HG03135 (cell line): ENCODE results near the gene RABEPK.
"Not testable (repeated sequence)": the region's sequence is repeated elsewhere in the genome, so short reads cannot be mapped to it uniquely, and the experiment has no call there.

Source experiments
- ATAC-seq: cut with Tn5 transposase; IDR thresholded peaks from one replicate; pipeline ENCODE4 v1.9.1; 2021; ENCODE audit warnings: mild to moderate bottlenecking, moderate library complexity; ENCODE audit not compliant: unreplicated experiment

RABEPK gene, protein sequence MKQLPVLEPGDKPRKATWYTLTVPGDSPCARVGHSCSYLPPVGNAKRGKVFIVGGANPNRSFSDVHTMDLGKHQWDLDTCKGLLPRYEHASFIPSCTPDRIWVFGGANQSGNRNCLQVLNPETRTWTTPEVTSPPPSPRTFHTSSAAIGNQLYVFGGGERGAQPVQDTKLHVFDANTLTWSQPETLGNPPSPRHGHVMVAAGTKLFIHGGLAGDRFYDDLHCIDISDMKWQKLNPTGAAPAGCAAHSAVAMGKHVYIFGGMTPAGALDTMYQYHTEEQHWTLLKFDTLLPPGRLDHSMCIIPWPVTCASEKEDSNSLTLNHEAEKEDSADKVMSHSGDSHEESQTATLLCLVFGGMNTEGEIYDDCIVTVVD

DNA sequence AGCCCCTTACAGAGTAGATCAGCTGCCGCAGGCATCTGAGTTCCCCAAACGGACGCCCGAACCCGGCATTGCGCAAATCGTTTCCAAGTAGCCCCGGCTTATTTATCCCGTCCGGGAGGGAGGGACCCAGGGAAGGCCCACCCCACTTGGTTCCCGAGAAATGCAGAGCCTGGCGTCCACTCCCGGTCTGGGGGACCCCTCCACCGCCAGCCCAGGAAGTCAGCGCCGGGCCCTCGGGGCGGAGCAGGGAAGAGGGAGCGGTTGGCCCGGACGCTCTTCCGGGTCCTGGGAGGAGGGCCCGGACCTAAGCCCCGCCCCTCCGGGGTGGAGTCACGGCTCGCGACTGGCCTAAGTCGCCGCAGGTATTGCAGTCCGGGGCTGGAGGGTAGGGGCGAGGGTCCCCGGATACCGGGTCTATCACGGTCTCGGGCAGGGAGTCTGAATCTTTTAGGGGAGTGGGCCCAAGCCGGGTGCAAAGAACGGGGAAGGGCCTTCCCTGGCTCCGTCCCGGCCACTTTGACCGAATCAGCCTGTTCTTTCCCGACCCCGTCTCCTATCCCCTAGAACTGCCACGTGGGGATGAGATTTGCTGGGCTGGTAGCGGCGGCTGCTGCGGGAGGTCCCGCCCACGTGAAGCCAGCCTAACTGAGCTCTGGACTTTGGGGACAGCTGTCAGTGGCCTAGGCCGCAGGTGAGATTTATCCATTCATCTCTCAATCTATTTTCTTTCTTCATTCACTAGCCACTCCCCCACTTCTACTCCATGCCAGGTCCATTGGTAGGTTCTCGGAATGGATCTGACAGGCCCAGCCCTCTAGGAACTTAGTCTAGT, at the start of gene RABEPK:
Gene RABEPK (plus strand): TSS at position 327 of the 832 bp plus-strand sequence. CDS start 2,472 bp downstream, outside the sequence.
- ATAC-seq: peak; percentile 95

DNA sequence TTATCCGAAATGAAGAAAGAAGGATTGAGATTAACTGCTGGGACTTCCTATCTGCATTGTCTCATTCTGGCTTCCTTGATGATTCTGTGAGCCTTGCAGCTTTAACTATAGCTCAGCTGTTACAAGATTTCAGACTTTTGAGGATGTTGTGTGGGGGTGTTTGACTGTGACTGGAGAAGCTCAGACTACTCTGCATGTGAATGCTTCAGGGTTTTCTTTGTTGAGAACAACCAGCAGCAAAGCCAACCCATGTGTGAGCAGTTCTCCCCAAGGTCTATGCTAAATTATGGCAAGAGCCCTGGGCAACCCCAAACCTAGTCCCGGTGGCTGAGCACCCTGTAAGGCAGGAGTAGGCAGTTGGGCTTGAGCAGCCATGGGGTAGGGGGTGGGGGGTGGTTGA, 48.6 kb upstream of the RABEPK start:
- ATAC-seq: no peak

DNA sequence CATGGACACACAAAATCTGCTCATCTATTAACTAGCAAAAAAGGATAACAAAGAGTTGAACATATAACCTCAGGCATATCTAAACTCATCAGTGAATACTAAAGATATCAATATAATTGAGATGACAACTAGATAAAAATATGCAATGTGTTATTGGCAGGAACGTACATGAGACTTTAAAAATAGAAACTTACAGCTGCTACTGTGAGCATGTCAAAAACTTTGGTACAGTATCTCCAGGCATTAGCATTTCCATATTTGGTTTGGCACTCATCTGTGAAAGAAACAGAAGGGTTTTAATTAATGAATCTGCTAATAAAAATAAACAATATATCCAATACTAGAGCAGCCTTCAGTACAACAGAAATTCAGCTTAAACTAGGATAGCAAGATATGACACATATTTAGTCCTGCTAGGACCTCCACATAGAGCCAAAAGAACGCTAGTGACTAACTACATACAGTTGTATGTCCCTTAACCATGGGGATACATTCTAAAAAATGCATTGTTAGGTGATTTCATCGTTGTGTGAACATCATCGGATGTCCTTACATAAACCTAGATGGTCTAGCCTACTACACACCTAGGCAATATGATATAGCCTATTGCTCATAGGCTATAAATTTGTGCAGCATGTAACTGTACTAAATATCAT, 46.5 kb upstream of the RABEPK start:
- no peak for ATAC-seq

DNA sequence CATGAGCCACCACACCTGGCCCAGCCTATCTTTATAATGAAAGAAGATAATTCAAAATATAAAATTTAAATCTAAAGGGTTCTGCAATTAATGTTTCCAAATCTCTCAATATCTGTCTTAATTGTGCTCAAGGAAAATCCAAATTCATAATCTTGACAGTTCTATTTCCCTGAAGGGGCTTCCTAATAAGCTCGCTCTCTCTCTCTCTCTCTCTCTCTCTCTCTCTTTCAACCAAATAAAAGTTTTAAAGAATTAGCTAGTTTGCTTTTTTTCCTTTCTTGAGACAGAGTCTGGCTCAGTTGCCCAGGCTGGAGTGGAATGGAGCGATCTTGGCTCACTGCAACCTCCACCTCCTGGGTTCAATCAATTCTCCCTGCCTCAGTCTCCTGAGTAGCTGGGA, 43.8 kb upstream of the RABEPK start:
- ATAC-seq: no peak

DNA sequence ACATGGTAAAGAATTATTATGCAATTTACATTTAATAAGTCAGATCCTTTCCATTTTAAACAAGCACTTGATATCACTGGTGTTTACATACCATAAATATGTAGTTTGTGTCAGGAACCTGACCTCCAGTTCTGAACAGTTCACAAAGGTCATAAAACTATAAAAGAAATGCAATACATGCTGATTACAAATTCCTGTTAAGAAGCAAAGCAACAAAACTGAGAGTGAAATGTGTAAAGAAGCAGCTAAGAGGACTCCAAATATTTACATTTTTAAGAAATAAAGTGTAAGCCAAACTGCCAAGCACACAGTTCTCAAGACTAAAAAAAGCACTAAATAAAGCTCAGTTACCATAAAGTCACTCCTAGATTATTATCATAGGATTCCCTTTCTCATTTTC, 39.6 kb upstream of the RABEPK start:
- ATAC-seq: no peak

DNA sequence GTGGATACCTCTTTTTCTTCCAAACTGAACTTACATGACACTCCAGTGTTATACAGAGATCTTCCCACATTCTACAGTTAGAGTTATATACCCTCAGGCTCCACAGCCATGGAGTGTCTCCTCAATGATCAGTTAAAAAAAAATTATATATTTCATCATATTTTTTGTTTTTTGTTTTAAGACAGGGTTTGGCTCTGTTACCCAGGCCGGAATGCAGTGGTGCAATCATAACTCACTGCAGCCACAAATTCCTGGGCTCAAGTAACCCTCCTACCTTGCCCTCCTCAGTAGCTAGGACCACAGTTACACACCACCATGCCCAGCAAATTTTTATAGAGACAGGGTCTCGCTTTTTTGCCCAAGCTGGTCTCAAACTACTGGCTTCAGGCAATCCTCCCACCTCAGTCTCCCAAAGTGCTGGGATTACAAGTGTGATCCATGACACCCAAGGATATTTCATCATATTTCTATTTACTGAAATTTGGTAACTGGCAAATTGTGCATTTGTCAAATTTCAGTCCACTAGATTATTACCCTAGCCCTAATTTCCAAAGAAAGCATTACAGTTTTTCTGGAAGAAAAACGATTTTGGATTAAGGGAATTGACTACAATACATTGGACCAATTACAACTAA, 38.9 kb upstream of the RABEPK start:
- no peak for ATAC-seq

DNA sequence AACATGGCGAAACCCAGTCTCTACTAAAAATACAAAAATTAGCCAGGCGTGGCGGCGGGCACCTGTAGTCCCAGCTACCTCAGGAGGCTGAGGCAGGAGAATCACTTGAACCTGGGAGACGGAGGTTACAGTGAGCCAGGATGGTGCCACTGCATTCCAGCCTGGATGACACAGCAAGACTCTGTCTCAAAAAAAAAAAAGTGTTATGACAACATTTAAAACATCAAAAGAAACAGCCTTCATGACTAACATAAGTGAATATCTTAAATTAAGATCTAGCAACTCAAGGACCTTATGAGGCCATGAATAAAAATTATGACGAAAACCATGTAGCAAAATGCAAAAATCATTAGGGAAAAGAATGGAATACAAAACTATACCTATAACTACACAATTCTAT, 37.5 kb upstream of the RABEPK start:
- not testable (repeated sequence) for ATAC-seq

DNA sequence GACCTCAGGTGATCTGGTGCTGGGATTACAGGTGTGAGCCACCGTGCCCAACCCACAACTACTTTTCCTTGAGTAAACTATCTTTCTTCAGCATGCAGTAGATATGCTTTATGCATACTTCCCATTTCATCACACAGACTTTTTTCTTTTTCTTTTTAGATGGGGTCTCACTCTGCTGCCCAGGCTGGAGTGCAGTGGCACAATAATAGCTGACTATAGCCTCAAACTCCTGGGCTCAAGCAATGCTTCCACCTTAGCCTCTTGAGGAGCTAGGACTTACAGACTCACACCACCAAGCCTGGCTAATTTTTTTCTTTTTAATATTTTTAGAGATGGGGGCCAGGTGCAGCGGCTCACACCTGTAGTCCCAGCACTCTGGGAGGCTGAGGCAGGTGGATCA, 33.6 kb upstream of the RABEPK start:
- no peak for ATAC-seq

DNA sequence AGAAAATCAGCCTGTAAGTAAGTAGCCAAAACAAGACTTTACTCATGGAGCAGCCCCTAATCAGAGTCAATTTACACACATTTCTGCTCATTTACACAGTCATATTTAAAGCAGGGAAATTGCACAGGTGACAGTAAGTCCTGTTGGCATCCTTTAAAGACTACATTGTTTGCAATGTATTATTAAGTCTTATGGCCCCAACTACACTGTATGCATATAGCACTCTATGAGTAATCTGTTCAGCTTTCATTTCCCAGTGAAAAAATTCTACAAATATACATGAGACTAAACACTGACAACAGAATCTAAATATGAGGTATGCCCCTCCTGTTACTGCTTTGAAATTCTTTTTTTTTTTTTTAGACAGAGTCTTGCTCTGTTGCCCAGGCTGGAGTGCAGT, 30.4 kb upstream of the RABEPK start:
- ATAC-seq: no peak

DNA sequence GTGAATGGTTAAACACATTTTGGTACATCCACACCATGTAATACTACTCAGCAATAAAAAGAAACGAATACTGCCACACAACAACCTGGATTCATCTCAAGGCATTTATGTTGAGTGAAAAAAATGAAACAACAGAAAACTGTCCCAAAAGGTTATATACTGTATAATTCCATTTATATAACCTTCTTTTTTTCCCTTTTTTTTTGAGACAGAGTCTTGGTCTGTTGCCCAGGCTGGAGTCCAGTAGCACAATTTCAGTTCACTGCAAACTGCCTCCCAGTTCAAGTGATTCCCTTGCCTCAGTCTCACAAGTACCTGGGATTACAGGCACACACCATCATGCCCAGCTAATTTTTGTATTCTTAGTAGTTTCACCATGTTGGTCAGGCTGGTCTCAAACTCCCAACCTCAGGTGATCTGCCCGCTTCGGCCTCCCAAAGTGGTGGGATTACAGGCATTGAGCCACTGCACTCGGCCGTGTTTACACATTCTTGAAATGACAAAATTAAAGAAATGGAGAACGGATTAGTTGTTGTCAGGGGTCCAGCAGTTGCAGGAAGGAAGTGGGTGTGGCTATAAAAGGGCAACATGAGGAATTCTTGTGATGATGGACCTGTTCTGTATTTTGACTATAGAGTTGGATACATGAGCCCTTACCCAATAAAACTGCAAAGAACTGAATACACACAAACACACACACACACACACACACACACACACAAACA, 28.1 kb upstream of the RABEPK start:
- ATAC-seq: no peak

DNA sequence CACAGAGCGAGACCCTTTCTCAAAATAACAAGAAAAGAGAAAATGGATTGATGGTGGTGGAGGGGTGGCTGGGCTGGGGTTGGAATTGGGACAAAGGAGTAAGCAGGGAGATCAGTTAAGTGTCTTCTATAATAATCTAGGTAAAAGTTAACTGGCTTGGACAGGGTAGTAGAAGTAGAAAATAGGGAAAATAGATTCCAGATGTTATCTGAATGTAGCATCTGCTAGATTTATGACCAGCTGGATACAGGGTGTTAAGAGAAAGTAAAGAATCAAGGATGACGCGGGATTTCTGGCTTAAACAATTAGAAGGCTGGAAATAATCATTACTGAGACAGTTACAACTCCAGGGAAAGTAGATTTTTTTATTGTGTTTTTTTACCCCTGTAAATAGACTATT, 23.7 kb upstream of the RABEPK start:
- no peak for ATAC-seq

DNA sequence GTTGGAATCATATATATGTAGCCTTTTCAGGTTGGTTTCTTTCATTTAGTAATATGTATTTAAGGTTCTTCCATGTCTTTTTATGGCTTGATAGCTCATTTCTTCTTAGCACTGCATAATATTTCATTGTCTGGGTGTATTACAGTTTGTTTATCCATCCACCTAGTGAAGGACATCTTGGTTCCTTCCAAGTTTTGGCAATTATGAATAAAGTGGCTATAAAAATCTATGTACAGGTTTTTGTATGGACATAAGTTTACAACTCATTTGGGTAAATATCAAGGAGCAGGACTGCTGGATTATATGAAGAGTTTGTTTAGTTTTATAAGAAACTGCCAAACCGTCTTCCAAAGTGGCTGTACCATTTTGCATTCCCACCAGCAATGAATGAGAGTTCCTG, 22.5 kb upstream of the RABEPK start:
- no peak for ATAC-seq

DNA sequence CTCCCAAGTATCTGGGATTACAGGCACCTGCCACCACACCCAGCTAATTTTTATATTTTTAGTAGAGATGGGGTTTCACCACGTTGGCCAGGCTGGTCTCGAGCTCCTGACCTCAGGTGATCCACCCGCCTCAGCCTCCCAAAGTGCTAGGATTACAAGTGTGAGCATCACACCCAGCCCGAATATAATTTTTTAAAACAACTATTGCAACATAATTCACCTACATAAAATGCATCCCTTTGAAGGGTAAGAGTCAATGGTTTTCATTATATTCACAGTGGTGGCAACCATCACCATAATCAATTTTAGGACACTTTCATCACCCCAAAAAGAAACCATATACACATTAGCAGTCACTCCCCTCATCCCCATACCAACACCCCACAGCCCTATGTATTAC, 20.6 kb upstream of the RABEPK start:
- not testable (repeated sequence) for ATAC-seq

DNA sequence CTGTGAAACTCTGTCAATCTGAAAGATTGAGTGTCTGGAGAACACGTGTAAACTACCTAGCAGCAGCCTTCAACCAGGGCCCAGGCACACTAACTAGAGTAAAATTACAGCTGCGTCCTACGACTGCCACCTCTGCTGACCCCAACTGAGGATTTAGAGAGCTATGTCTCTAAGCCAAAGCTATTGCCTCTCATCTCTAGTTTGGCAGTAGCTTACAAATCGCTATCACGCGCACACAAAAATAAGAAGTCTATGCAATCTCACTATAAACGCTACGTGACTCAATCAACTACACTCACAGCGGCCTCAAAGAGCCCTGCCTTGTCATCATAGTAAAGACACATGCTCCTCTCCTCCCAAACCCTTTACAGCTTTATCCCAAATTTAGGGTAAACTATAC, 19.5 kb upstream of the RABEPK start:
- no peak for ATAC-seq

DNA sequence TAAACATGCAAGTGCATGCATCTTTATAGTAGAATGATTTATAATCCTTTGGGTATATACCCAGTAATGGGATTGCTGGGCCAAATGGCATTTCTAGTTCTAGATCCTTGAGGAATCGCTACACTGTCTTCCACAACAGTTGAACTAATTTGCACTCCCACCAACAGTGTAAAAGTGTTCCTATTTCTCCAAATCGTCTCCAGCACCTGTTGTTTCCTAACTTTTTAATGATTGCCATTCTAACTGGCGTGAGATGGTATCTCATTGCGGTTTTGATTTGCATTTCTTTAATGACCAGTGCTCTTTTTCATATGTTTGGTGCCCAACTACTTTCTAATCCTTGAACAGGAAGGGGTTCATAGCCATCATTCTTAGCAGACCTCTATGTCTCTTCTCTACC, 18.6 kb upstream of the RABEPK start:
- ATAC-seq: not testable (repeated sequence)

DNA sequence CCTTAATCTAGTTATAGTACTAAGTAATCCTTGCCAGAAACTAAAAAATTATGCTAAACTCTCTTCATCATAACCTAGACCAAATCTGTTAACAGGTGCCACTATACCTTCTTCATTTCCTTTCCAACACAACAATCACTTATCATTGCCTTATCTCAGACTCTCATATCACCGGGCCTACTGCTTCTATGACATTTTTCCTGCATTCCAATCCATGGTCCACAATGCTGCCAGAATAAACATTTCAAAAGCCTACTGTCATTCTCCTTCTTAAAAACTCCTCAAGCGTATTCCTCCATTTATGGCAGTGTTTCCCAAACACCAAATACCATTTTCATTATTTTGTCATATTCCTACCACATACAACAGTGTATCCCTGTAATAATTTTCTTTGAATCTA, 17.3 kb upstream of the RABEPK start:
- no peak for ATAC-seq

DNA sequence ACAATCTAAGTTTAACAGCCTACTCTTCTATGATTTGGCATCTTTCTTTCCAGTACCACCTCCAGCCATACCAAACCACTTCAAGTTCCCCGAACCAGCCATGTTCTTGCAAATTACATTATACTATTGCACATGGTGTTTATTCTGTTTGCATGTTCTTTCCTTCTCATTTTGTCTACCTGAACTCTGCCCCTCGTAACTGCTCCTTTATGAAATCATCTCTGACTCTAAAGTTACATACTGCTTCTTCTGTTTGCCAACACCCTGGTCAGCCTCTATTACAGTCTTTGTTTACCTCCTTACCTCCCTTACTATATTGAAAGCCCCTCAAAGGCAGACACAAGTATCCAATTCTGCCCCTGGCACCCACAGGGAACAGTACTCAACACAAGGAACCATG, 16.8 kb upstream of the RABEPK start:
- no peak for ATAC-seq

DNA sequence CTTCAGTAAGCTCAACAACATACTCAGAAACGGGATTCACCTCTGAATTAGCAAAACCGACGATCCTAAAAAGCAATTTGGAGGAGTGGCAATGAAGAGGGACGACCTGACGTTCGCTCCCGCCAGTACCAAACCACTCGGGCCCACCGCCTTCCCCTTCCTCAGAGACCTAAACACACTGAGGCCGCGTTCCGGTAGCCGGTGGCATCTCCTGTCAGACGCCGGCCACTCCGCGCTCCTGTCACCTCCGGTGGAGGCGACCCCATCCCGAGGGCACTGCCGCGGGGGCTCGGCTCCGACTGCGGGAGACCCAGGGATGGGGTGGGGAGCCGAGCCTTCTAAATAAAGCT, 11.4 kb upstream of the RABEPK start:
- peak; percentile 24 for ATAC-seq

DNA sequence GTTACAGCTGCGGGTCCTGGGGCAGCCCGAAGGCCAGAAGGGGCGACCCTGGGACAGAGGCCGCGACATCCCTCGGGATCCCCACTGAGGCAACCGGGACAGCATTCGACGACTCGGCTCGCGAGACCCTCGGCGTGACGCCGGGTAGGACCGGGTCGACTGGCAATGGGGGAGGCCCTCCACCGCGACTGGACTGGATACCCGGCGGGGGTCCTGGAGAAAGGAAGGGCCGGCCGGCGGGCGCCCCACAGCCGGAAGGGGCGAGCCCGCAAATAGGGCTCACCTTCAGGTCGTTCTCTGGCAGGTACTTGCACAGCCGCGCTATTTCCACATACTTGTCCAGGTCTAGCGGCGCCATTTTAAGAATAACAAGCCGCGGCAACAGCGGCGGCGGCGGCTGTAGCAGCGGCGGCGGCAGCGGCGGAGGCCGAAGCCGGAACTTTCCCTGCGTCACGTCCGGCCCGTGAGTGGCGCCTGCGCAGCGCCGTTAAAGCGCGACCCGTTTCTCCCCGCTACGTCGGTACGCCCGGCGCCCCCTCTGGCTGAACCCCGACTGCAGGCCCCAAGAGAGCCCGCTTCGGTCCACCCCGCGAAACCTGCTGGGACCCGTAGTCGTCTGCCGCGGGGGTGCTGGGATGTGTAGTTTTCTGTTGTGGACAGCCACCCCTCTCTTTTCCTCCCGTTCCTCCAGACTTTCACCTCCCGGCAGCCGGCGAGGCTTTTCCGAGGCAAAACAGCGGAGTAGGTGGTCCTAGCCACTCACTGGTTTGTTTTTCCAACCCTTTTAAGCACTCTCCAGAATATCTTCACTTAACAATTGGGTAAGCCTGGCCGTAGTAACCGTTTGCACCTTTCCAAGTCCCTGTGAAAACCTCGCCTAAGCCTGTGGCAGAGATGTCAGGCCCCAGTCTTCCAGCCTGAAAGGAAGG, 10.7 kb upstream of the RABEPK start, which contains the start of gene PPP6C:
Gene PPP6C (minus strand): TSS at position 443 of the 929 bp plus-strand sequence. CDS start 85 bp downstream, at position 358.
- ATAC-seq: peak; percentile 96
